WTC11 (cell line): ENCODE results near the gene ORM2. TPM values are rescaled to one million over a fixed set of nuclear protein-coding genes. Genes with fewer than 3 reads are reported as not detected.

Experiments used
- ATAC-seq: fragments of 200-7000 bp; cut with Tn5 transposase; 2 replicates; pipeline ENCODE4 v1.10.0; 2021; ENCODE audit warnings: mild to moderate bottlenecking, moderate library complexity
- CTCF ChIA-PET: fragments of 300-600 bp; sonication (Branson Sonifier 250); formaldehyde crosslinking; loops from one replicate; lab custom pipeline; 2021; ENCODE audit warnings: antibody characterized with exemption; lab: Charles Lee
- POLR2A ChIA-PET: fragments of 350-600 bp; sonication (Branson Sonifier 250); formaldehyde crosslinking; loops from one replicate; lab custom pipeline; 2021; ENCODE audit warnings: antibody characterized with exemption; lab: Charles Lee
- DNase-seq: peaks from one replicate; pipeline ENCODE4 v3.0.0; 2021; ENCODE audit warnings: low spot score
- H3K27ac Mint-ChIP-seq: 2 replicates; pipeline ENCODE4 v1.8.0; 2021; ENCODE audit warnings: mixed read lengths
- H3K27me3 Mint-ChIP-seq: 2 replicates; pipeline ENCODE4 v1.8.0; 2021; ENCODE audit warnings: low read depth, mild to moderate bottlenecking, moderate library complexity, mixed read lengths
- H3K36me3 Mint-ChIP-seq: 2 replicates; pipeline ENCODE4 v1.8.0; 2021; ENCODE audit warnings: mixed read lengths
- H3K4me1 Mint-ChIP-seq: 2 replicates; pipeline ENCODE4 v1.8.0; 2022; ENCODE audit warnings: mixed read lengths
- H3K4me3 Mint-ChIP-seq: 2 replicates; pipeline ENCODE4 v1.8.0; 2021; ENCODE audit warnings: mild to moderate bottlenecking, moderate library complexity, mixed read lengths
- H3K9me3 Mint-ChIP-seq: 2 replicates; pipeline ENCODE4 v1.8.0; 2021; ENCODE audit warnings: mixed read lengths
- ATF2 ChIP-seq: sonication (generic); formaldehyde crosslinking; IDR thresholded peaks from 2 replicates; pipeline ENCODE4 v1.8.1; 2022; ENCODE audit warnings: low read depth, missing genetic modification reagents, borderline replicate concordance
- E2F4 ChIP-seq: sonication (generic); formaldehyde crosslinking; IDR thresholded peaks from 2 replicates; pipeline ENCODE4 v1.8.1; 2022; ENCODE audit warnings: low read depth, mild to moderate bottlenecking, moderate library complexity, missing genetic modification reagents, borderline replicate concordance
- IRF1 ChIP-seq: sonication (generic); formaldehyde crosslinking; IDR thresholded peaks from 2 replicates; pipeline ENCODE4 v1.8.0; 2023; ENCODE audit warnings: missing genetic modification reagents
- KAT7 ChIP-seq: sonication (generic); formaldehyde crosslinking; IDR thresholded peaks from 2 replicates; pipeline ENCODE4 v1.8.1; 2023; ENCODE audit warnings: missing genetic modification reagents, mild to moderate bottlenecking, borderline replicate concordance
- NFE2L1 ChIP-seq: sonication (generic); formaldehyde crosslinking; IDR thresholded peaks from 2 replicates; pipeline ENCODE4 v1.8.1; 2023; ENCODE audit warnings: missing genetic modification reagents
- OVOL2 ChIP-seq: fragments of 250-450 bp; sonication (Bioruptor Pico); IDR thresholded peaks from 2 replicates; pipeline ENCODE4 v1.9.0; 2021; ENCODE audit warnings: mild to moderate bottlenecking, borderline replicate concordance
- SMAD3 ChIP-seq: sonication (generic); formaldehyde crosslinking; IDR thresholded peaks from 2 replicates; pipeline ENCODE4 v1.8.0; 2022; ENCODE audit warnings: missing genetic modification reagents, mild to moderate bottlenecking, borderline replicate concordance
- SOX15 ChIP-seq: fragments of 250-450 bp; sonication (Bioruptor Pico); IDR thresholded peaks from 2 replicates; pipeline ENCODE4 v1.9.0; 2021; ENCODE audit warnings: mild to moderate bottlenecking
- ZNF121 ChIP-seq: sonication (generic); formaldehyde crosslinking; IDR thresholded peaks from 2 replicates; pipeline ENCODE4 v1.8.0; 2023; ENCODE audit warnings: missing genetic modification reagents
- ZNF317 ChIP-seq: sonication (generic); formaldehyde crosslinking; IDR thresholded peaks from 2 replicates; pipeline ENCODE4 v1.8.1; 2023; ENCODE audit warnings: low read depth, mild to moderate bottlenecking, moderate library complexity, missing genetic modification reagents, borderline replicate concordance
- ZNF532 ChIP-seq: fragments of 250-450 bp; sonication (Bioruptor Pico); IDR thresholded peaks from 2 replicates; pipeline ENCODE4 v1.9.0; 2021; ENCODE audit warnings: mild to moderate bottlenecking, borderline replicate concordance
- total RNA-seq: library from RNA; stranded (reverse); gene quantifications from 3 replicates; pipeline ENCODE4 v1.2.3, GENCODE V29; 2021
- TF ChIP-seq, protein P1 (sequence below): fragments of 250-450 bp; sonication (Bioruptor Pico); IDR thresholded peaks from 2 replicates; pipeline ENCODE4 v1.9.0; 2021; ENCODE audit warnings: moderate library complexity, mild to moderate bottlenecking, inconsistent platforms, borderline replicate concordance
- TF ChIP-seq, protein P2 (sequence below): fragments of 250-450 bp; sonication (Bioruptor Pico); IDR thresholded peaks from 2 replicates; pipeline ENCODE4 v1.9.0; 2021; ENCODE audit warnings: mild to moderate bottlenecking

The ORM2 gene
- total RNA-seq, 1 experiment from 2014 or later, result 1.6 TPM

GRCh38 chr9:114299286-114300152 lies 30.1 kb upstream of the ORM2 start:
- DNase-seq (no peak), ATAC-seq (no peak)
- TF ChIP-seq ZNF121 (no peak), NFE2L1 (CRISPR knock-in tag) (no peak), ZNF532 (no peak), E2F4 (CRISPR knock-in tag) (no peak), IRF1 (CRISPR knock-in tag) (no peak), ATF2 (CRISPR knock-in tag) (no peak), SOX15 (CRISPR knock-in tag) (no peak), KAT7 (no peak), ZNF317 (no peak), SMAD3 (CRISPR knock-in tag) (no peak), OVOL2 (CRISPR knock-in tag) (no peak)
- TF ChIP-seq, protein P1, sequence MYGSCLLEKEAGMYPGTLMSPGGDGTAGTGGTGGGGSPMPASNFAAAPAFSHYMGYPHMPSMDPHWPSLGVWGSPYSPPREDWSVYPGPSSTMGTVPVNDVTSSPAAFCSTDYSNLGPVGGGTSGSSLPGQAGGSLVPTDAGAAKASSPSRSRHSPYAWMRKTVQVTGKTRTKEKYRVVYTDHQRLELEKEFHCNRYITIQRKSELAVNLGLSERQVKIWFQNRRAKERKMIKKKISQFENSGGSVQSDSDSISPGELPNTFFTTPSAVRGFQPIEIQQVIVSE, result no peak
- TF ChIP-seq, protein P2, sequence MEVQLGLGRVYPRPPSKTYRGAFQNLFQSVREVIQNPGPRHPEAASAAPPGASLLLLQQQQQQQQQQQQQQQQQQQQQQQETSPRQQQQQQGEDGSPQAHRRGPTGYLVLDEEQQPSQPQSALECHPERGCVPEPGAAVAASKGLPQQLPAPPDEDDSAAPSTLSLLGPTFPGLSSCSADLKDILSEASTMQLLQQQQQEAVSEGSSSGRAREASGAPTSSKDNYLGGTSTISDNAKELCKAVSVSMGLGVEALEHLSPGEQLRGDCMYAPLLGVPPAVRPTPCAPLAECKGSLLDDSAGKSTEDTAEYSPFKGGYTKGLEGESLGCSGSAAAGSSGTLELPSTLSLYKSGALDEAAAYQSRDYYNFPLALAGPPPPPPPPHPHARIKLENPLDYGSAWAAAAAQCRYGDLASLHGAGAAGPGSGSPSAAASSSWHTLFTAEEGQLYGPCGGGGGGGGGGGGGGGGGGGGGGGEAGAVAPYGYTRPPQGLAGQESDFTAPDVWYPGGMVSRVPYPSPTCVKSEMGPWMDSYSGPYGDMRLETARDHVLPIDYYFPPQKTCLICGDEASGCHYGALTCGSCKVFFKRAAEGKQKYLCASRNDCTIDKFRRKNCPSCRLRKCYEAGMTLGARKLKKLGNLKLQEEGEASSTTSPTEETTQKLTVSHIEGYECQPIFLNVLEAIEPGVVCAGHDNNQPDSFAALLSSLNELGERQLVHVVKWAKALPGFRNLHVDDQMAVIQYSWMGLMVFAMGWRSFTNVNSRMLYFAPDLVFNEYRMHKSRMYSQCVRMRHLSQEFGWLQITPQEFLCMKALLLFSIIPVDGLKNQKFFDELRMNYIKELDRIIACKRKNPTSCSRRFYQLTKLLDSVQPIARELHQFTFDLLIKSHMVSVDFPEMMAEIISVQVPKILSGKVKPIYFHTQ (CRISPR knock-in tag), result no peak
- H3K4me1 Mint-ChIP-seq, result no peaks in the 10 kb centered on the region
- H3K4me3 Mint-ChIP-seq, result no peak overlapping the region
- H3K27me3 Mint-ChIP-seq, result no peaks in the 10 kb centered on the region
- peaks cover 50% of the 10 kb centered on the region for H3K36me3 Mint-ChIP-seq
- peaks cover 17% of the 10 kb centered on the region for H3K9me3 Mint-ChIP-seq
- ChIA-PET CTCF (interaction anchor here (1.2 to 2.0 kb wide), 4 partner anchors 8 to 217 kb away, joined by 3 to 12 read pairs (median 8); no protein-coding TSS in a partner anchor), POLR2A (no interaction called here)
- no peak overlapping the region for H3K27ac Mint-ChIP-seq
